ENCODE measurements around the gene GTF2IRD1.
"Not testable (repeated sequence)": the region's sequence is repeated elsewhere in the genome, so short reads cannot be mapped to it uniquely, and the experiment has no call there.

Gene GTF2IRD1

GRCh38 chr7:74467876-74468275 lies 14.2 kb downstream of the GTF2IRD1 start:
- DNase-seq = no peak

- no peak for DNase-seq
Measured at GRCh38 chr7:74470504-74470903, 16.8 kb downstream of the GTF2IRD1 start.

GRCh38 chr7:74473116-74473515 lies 19.4 kb downstream of the GTF2IRD1 start:
- DNase-seq = no peak

GRCh38 chr7:74474271-74474865 lies 20.7 kb downstream of the GTF2IRD1 start:
- no peak for DNase-seq

GRCh38 chr7:74475243-74475986 lies 21.7 kb downstream of the GTF2IRD1 start:
- no peak for DNase-seq

GRCh38 chr7:74475987-74476350 lies 22.3 kb downstream of the GTF2IRD1 start:
- DNase-seq = no peak

GRCh38 chr7:74476626-74477025 lies 22.9 kb downstream of the GTF2IRD1 start:
- DNase-seq = no peak

- DNase-seq = no peak
Measured at GRCh38 chr7:74478671-74479065, 25.0 kb downstream of the GTF2IRD1 start.

GRCh38 chr7:74479066-74479781 lies 25.5 kb downstream of the GTF2IRD1 start:
- DNase-seq = peak in 23 of 56 donors; percentile 10 to 60 (median 26)

- peak in 55 of 56 donors; percentile 26 to 91 (median 72) for DNase-seq
Measured at GRCh38 chr7:74479961-74480829, 26.5 kb downstream of the GTF2IRD1 start.

- peak in 3 of 56 donors; percentile 42 to 54 (median 51) for DNase-seq
Measured at GRCh38 chr7:74480861-74481417, 27.2 kb downstream of the GTF2IRD1 start.

GRCh38 chr7:74481458-74482196 lies 27.9 kb downstream of the GTF2IRD1 start:
- no peak for DNase-seq

- DNase-seq = no peak
Measured at GRCh38 chr7:74482197-74482467, 28.4 kb downstream of the GTF2IRD1 start.

- DNase-seq = no peak
Measured at GRCh38 chr7:74482629-74483401, 29.1 kb downstream of the GTF2IRD1 start.

- DNase-seq = peak in 1 of 56 donors; percentile 9
Measured at GRCh38 chr7:74483402-74484336, 30.0 kb downstream of the GTF2IRD1 start.

- DNase-seq = no peak
Measured at GRCh38 chr7:74485611-74486010, 31.9 kb downstream of the GTF2IRD1 start.

GRCh38 chr7:74488518-74489030 lies 34.9 kb downstream of the GTF2IRD1 start:
- DNase-seq = not testable (repeated sequence)
